RWPE1 (cell line): ENCODE data around the gene SEL1L3.
A peak's percentile ranks its signal among the peaks of the same experiment; 100 is the strongest.

ENCODE experiments used
- CTCF ChIA-PET: fragments of 350-600 bp; sonication (Branson Sonifier 250); formaldehyde crosslinking; extraction: SDS; loops from one replicate; lab custom pipeline; 2021; lab: Yijun Ruan, JAX
- POLR2A ChIA-PET: fragments of 400-600 bp; formaldehyde crosslinking; extraction: SDS; loops from one replicate; lab custom pipeline; 2020; ENCODE audit warnings: antibody characterized with exemption; ENCODE audit not compliant: low non-redundant PET; lab: Yijun Ruan, JAX
- DNase-seq: peaks from one replicate; pipeline ENCODE4 v3.0.0; 2012; ENCODE audit warnings: low spot score
- H3K27ac ChIP-seq: fragments of 450-650 bp; 2 replicates; pipeline ENCODE4 v1.5.1; 2017
- TF ChIP-seq, protein P1 (sequence below): fragments of 450-650 bp; conservative IDR thresholded peaks from 2 replicates; pipeline ENCODE4 v1.5.1; 2017; ENCODE audit warnings: low read depth, mild to moderate bottlenecking

SEL1L3 gene

GRCh38 chr4:25783943-25784342 lies 78.8 kb downstream of the SEL1L3 start:
- no peak for DNase-seq
- no peak overlapping the region for H3K27ac ChIP-seq
- TF ChIP-seq, protein P1, sequence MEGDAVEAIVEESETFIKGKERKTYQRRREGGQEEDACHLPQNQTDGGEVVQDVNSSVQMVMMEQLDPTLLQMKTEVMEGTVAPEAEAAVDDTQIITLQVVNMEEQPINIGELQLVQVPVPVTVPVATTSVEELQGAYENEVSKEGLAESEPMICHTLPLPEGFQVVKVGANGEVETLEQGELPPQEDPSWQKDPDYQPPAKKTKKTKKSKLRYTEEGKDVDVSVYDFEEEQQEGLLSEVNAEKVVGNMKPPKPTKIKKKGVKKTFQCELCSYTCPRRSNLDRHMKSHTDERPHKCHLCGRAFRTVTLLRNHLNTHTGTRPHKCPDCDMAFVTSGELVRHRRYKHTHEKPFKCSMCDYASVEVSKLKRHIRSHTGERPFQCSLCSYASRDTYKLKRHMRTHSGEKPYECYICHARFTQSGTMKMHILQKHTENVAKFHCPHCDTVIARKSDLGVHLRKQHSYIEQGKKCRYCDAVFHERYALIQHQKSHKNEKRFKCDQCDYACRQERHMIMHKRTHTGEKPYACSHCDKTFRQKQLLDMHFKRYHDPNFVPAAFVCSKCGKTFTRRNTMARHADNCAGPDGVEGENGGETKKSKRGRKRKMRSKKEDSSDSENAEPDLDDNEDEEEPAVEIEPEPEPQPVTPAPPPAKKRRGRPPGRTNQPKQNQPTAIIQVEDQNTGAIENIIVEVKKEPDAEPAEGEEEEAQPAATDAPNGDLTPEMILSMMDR: no peak
- ChIA-PET CTCF (no interaction called here), POLR2A (no interaction called here)

DNA sequence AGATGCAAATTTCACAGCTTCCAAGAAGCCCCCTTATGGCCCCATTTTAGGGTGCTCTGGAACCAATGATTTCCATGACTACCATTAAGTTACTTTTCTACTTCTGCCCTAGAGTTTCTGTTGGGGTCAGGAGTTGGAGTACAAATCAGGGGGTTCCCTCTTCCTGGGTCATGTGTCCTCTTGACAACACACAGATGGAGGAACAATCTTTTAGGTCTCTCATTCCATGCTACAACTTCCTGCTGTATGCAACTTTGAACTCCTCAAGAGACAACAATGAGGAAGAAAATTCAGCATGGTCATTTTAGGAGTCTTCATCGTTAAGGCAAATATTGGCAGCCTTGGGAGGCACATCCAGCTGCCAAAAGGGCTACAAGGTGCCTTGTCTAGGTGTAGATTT lies 79.7 kb downstream of the SEL1L3 start:
- ChIA-PET POLR2A (no interaction called here), CTCF (no interaction called here)
- DNase-seq: no peak
- TF ChIP-seq, protein P1: no peak
- H3K27ac ChIP-seq: no peak overlapping the region

DNA sequence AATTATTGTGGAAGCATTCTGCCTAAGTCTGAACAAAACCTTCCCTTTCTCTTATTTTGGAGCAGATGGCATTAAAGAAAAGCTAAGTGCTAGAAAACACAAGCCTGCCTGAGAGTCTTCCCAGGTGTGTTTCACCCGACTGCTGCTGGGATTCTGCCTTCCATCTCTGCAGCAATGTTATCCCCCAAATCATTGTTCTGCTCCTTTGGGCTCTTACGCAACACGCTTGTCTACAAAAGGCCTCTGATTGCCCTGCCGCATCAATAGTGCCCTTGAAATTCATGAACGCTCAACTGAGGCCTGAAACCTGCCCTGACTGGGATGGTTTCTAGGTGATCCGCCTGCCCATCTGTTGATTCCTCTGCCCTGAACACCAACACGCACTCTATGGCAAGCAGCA lies 80.3 kb downstream of the SEL1L3 start:
- ChIA-PET CTCF (no interaction called here), POLR2A (no interaction called here)
- TF ChIP-seq, protein P1: no peak
- no peak for DNase-seq
- no peak overlapping the region for H3K27ac ChIP-seq

DNA sequence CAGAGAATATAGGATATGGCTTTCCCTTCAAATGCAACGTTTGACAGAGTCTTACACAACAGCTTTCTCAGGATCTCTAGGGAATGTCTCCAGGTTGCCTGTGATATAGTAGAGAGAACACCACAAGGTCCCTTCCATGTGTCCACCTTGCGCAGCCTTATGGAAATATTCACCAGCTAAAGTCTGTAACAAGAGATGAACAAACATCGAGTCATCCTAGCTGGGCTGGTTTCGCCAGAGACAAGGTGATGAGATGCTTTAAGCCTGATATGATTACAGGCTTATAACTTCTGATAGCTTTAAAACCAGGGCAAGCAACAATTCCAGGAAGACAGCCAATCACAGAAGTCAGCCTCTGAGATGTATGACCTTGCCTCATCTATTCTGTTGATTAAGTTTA lies 83.8 kb downstream of the SEL1L3 start:
- POLR2A ChIA-PET: no interaction called here

DNA sequence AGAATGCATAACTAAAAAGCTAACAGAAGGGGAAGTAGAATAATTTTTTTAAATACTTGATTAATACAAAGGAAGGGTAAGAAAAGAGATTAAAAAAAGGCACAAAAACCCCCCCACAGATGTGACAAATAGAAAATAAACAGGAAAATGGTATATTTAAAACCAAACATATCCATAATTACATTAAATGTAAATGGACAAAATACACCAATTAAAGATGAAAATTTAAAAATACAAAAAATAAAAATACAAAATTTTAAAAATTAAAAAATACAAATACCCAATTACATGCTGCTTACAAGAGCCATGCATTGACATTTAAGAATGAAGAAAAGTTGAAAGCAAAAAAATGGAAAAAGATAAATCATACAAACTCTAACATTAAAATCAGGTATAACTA lies 86.0 kb downstream of the SEL1L3 start:
- POLR2A ChIA-PET: no interaction called here
- CTCF ChIA-PET: interaction anchor here (0.6 kb wide), 1 partner anchor 33 kb away, joined by 3 read pairs; no protein-coding TSS in a partner anchor
- no peak for DNase-seq
- TF ChIP-seq, protein P1: no peak
- no peak overlapping the region for H3K27ac ChIP-seq

More for the DNA sequence above, 83.8 kb downstream of the SEL1L3 start:
- TF ChIP-seq, protein P1: no peak
- CTCF ChIA-PET: interaction anchor here (0.6 kb wide), 1 partner anchor 14 kb away, joined by 3 read pairs; no protein-coding TSS in a partner anchor
- no peak overlapping the region for H3K27ac ChIP-seq
- peak; percentile 43 for DNase-seq

- TF ChIP-seq, protein P1: no peak
These were observed 87.6 kb downstream of the SEL1L3 start for GRCh38 chr4:25775166-25775565.

More at GRCh38 chr4:25775166-25775565, 87.6 kb downstream of the SEL1L3 start:
- no peak for DNase-seq
- CTCF ChIA-PET: no interaction called here
- POLR2A ChIA-PET: no interaction called here
- H3K27ac ChIP-seq: no peak overlapping the region
